Smooth muscle cell of trachea (primary cell): Measurements from ENCODE around the gene NIP7. TPM values are rescaled to one million over a fixed set of nuclear protein-coding genes. Genes with fewer than 3 reads are reported as not detected.

Experiments used
- total RNA-seq: library from RNA; depleted of rRNA; stranded (reverse); fragments of >200 nt; gene quantifications from 2 replicates; pipeline ENCODE4 v1.2.1, GENCODE V29; 2014

NIP7 gene
- 17.9 and 19.6 TPM in 2 replicates for total RNA-seq

GRCh38 chr16:69339289-69340094 is at the start of gene NIP7, which contains the start of gene COG8:
NIP7 (plus strand) TSS chr16:69339772; CDS start chr16:69339830, 58 bp downstream.
COG8 (minus strand) TSS chr16:69339564; CDS start chr16:69339552, 12 bp downstream.

GRCh38 chr16:69310653-69311532 is 28.7 kb upstream of the NIP7 start, which contains the start of gene VPS4A:
VPS4A (plus strand) TSS chr16:69311350; CDS start chr16:69311512, 162 bp downstream.

GRCh38 chr16:69330286-69331109 is 9.1 kb upstream of the NIP7 start, which contains the start of gene PDF:
PDF (minus strand) TSS chr16:69330588; CDS start chr16:69330570, 18 bp downstream.

GRCh38 chr16:69351309-69352027 is 11.9 kb downstream of the NIP7 start, which contains the start of gene TMED6:
TMED6 (minus strand) TSS chr16:69351786; CDS start chr16:69351753, 33 bp downstream.

Other genes starting within 250 kb of the NIP7 start
- 0.66 and 1.5 TPM in 2 replicates for gene HAS3, start 234.1 kb upstream of the NIP7 start, total RNA-seq
- gene CHTF8, start 207.2 kb upstream of the NIP7 start, total RNA-seq = 66.7 and 69.1 TPM in 2 replicates
- 16.5 and 17.6 TPM in 2 replicates for gene UTP4, start 207.1 kb upstream of the NIP7 start, total RNA-seq
- gene SNTB2, start 152.6 kb upstream of the NIP7 start, total RNA-seq = 69.4 and 127 TPM in 2 replicates
- gene VPS4A, start 28.4 kb upstream of the NIP7 start, total RNA-seq = 31.6 and 33.3 TPM in 2 replicates
- 13.7 and 18.2 TPM in 2 replicates for gene PDF, start 9.2 kb upstream of the NIP7 start, total RNA-seq
- 43.3 and 73.3 TPM in 2 replicates for gene COG8, start 208 bp upstream of the NIP7 start, total RNA-seq
- gene TMED6, start 12.0 kb downstream of the NIP7 start, total RNA-seq = 0.29 and 0.66 TPM in 2 replicates
- 9.6 and 11.4 TPM in 2 replicates for gene TERF2, start 46.2 kb downstream of the NIP7 start, total RNA-seq
- 54.1 and 94.8 TPM in 2 replicates for gene CYB5B, start 84.8 kb downstream of the NIP7 start, total RNA-seq
- gene NFAT5, start 226.2 kb downstream of the NIP7 start, total RNA-seq = 24.3 and 27.9 TPM in 2 replicates